ENCODE results near the gene CDC42BPG. TPM values are rescaled to one million over a fixed set of nuclear protein-coding genes. Genes with fewer than 3 reads are reported as not detected.
A peak's percentile ranks its signal among the peaks of the same experiment; 100 is the strongest.

CDC42BPG gene
- total and polyA plus RNA-seq, 2 of the 8 experiments (the other 6 are each of a cell fraction or from before 2014, with no cell fraction given), result 3.7 to 10.6 TPM

DNA sequence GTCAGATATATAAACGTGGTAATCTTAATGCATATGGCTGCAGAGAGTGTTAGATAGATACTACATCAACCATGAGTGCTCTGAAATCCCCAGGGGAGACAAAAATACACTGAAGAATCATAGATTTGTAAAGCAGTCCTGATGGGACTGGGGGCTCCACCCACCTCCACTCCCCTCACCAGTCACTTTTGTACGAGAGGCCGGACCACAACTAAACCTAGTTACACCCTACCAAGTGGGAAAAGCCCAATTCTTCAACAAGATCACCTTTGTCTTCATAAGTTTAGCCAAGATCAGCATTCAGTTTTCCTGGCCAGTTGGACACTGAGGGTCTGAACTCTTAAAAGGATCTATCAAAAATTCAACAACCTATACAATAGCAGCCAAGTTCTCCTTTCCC, 67.6 kb downstream of the CDC42BPG start:
- H3K36me3 ChIP-seq (ENCODE audit: control insufficient read depth in 2 of 4, insufficient read depth in 4 of 4, low read length in 3 of 4), result peaks cover 40 to 53% (median 50%) of the 10 kb centered on the region in 4 experiments
- peak overlapping the region; percentile 69 to 99 (median 95) for H3K4me3 ChIP-seq (ENCODE audit: extremely low read depth in 1 of 4, insufficient read depth in 2 of 4, low read depth in 3 of 4, low read length in 4 of 4)
- H3K79me2 ChIP-seq (ENCODE audit: control insufficient read depth in 1 of 2, insufficient read depth in 2 of 2, low read length in 2 of 2), result peaks cover 30 to 57% of the 10 kb centered on the region in 2 experiments
- no peak overlapping the region for H2BK120ac ChIP-seq (replicated peaks; ENCODE audit: low read depth, low read length)
- H3K27ac ChIP-seq (ENCODE audit: low read depth, low read length), result no peak overlapping the region
- H2BK20ac ChIP-seq (ENCODE audit: low read length), result no peak overlapping the region
- H2BK12ac ChIP-seq (ENCODE audit: low read depth, low read length), result no peak overlapping the region
- H4K8ac ChIP-seq (ENCODE audit: extremely low read depth, insufficient read depth, low read length), result no peak overlapping the region
- H3K27me3 ChIP-seq (replicated peaks in 1 of 4; ENCODE audit: control insufficient read depth in 3 of 4, extremely low read depth in 1 of 4, insufficient read depth in 3 of 4, low read length in 3 of 4), result no peaks in the 10 kb centered on the region
- CTCF ChIA-PET (ENCODE audit: partially characterized antibody), result interaction anchor here (1.2 to 23.6 kb wide), 4 partner anchors 9 to 72 kb away, joined by 3 to 376 read pairs (median 22); partner anchors contain the start of gene RASGRP2
- H3K23ac ChIP-seq (ENCODE audit: insufficient read length), result no peak overlapping the region
- peaks cover 32 to 37% of the 10 kb centered on the region in 2 experiments for H4K20me1 ChIP-seq (replicated peaks in 1 of 2; ENCODE audit: control insufficient read depth in 1 of 2, insufficient read depth in 2 of 2, low read length in 2 of 2)
- no peak overlapping the region for H3K4ac ChIP-seq (replicated peaks; ENCODE audit: insufficient read length, low read depth, low read length)
- H2AK5ac ChIP-seq (ENCODE audit: low read depth, low read length), result no peak overlapping the region
- TF ChIP-seq EZH2 (IDR thresholded peaks at IDR 0.05; ENCODE audit: low read depth, low read length, severe bottlenecking) (no peak), SIN3A (conservative IDR thresholded peaks at IDR 0.05 in 1 of 2, IDR thresholded peaks at IDR 0.05 in 1 of 2; ENCODE audit: low read depth in 1 of 2, low read length in 2 of 2) (no peak), KDM4A (IDR thresholded peaks at IDR 0.05; ENCODE audit: low read depth, low read length, severe bottlenecking) (no peak), HDAC6 (IDR thresholded peaks at IDR 0.05; ENCODE audit: low read depth, low read length) (no peak)
- no peak overlapping the region for H4K5ac ChIP-seq (ENCODE audit: insufficient read length, low read depth, low read length)
- no peak overlapping the region for H4K91ac ChIP-seq (replicated peaks; ENCODE audit: insufficient read length, low read length)
- POLR2A ChIA-PET (ENCODE audit: partially characterized antibody), result interaction anchor here (0.5 to 29.2 kb wide), 12 partner anchors 11 to 535 kb away, joined by 3 to 1087 read pairs (median 4); partner anchors contain the start of genes EHD1, PYGM and RASGRP2
- WGBS, 2 experiments (ENCODE audit: extremely low coverage in 1 of 2, insufficient coverage in 1 of 2, insufficient read length in 1 of 2, insufficient replicate concordance in 2 of 2, low coverage in 1 of 2, low lambda C conversion rate in 2 of 2, missing lambda C conversion rate in 1 of 2), result 77% methylated on average over 3 of the region's 3 CpGs; no CpG with 5 or more reads in 1 of the 2 experiments
- no peak overlapping the region for H2AFZ ChIP-seq (ENCODE audit: low read length)
- peak overlapping the region; percentile 84 to 92 for H3K4me2 ChIP-seq (ENCODE audit: insufficient read depth in 1 of 2, low read depth in 2 of 2, low read length in 2 of 2)
- H2BK15ac ChIP-seq (ENCODE audit: low read length), result no peak overlapping the region
- H3K23me2 ChIP-seq (ENCODE audit: low read depth, low read length), result peaks cover 9% of the 10 kb centered on the region
- H3K9me3 ChIP-seq (ENCODE audit: insufficient read depth in 2 of 2, low read depth in 1 of 2, low read length in 1 of 2), result no peaks in the 10 kb centered on the region
- FAIRE-seq, result no peak
- no peak for DNase-seq (ENCODE audit: low read depth in 1 of 2, low spot score in 2 of 2)
- H3K4me1 ChIP-seq (replicated peaks in 1 of 4; ENCODE audit: control insufficient read depth in 3 of 4, insufficient read depth in 4 of 4, low read length in 3 of 4), result peaks cover 2 to 6% (median 5%) of the 10 kb centered on the region in 4 experiments; a peak in 5 of 7 replicates
- H3K18ac ChIP-seq (ENCODE audit: extremely low read depth, low read length), result no peak overlapping the region
- peaks cover 9% of the 10 kb centered on the region for H3K79me1 ChIP-seq (ENCODE audit: low read depth, low read length)
- no peak overlapping the region for H3K56ac ChIP-seq (replicated peaks; ENCODE audit: insufficient read length, low read depth, low read length)
- H3K9ac ChIP-seq (replicated peaks in 1 of 4; ENCODE audit: extremely low read depth in 1 of 4, low read depth in 3 of 4, low read length in 3 of 4), result peak overlapping the region; percentile 34 to 65 (median 50); a peak in 5 of 7 replicates
- no peak overlapping the region for H3K14ac ChIP-seq (ENCODE audit: insufficient read length)
- H2BK5ac ChIP-seq (ENCODE audit: low read depth, low read length), result no peak overlapping the region
